Endothelial cell of umbilical vein (primary cell): ENCODE data around the gene C1orf167. TPM values are rescaled to one million over a fixed set of nuclear protein-coding genes. Genes with fewer than 3 reads are reported as not detected.

Experiments used
- BruUV-seq: library from RNA; stranded (reverse); fragments of 400-500 nt; replicated peaks from 2 replicates; lab custom pipeline; 2021; lab: Mats Ljungman, UMichigan
- CTCF ChIA-PET: fragments of 300-600, 350-600 bp; sonication (Branson Sonifier 250); formaldehyde crosslinking; loops from one replicate; lab custom pipeline; 2021; ENCODE audit warnings: antibody characterized with exemption, inconsistent platforms; lab: Charles Lee
- POLR2A ChIA-PET: fragments of 300-600, 350-600 bp; sonication (Branson Sonifier 250); formaldehyde crosslinking; loops from one replicate; lab custom pipeline; 2021; ENCODE audit warnings: antibody characterized with exemption, inconsistent platforms; lab: Charles Lee
- DNase-seq: peaks from one replicate; pipeline ENCODE4 v3.0.0-alpha.2; 2011; ENCODE audit warnings: low read depth, low spot score
- FAIRE-seq: peaks from 2 replicates; lab custom pipeline; 2011; peaks lifted over from hg19 to GRCh38; lab: Jason Lieb, UNC
- H2AFZ ChIP-seq: 2 replicates; pipeline ENCODE4 v1.6.0; 2012; ENCODE audit warnings: low read depth, low read length, control low read depth, inconsistent platforms
- H3K27ac ChIP-seq: 2 replicates; pipeline ENCODE4 v1.5.1; 2011; ENCODE audit warnings: low read depth, mild to moderate bottlenecking, control low read depth, low read length, moderate library complexity; ENCODE audit not compliant: insufficient read depth
- H3K27me3 ChIP-seq, 2 experiments: 2 replicates each; pipeline versions ENCODE4 v1.6.0 to v1.6.1; 2011; ENCODE audit warnings: low read length in 2 of 2, mixed read lengths in 1 of 2; ENCODE audit not compliant: control insufficient read depth in 2 of 2, insufficient read depth in 2 of 2
- H3K36me3 ChIP-seq, 2 experiments: 2 replicates in 1 of 2; 3 replicates in 1 of 2; pipeline ENCODE4 v1.5.1; 2011; ENCODE audit warnings: low read length in 2 of 2, mild to moderate bottlenecking in 1 of 2, moderate library complexity in 1 of 2; ENCODE audit not compliant: control insufficient read depth in 2 of 2, insufficient read depth in 2 of 2; ENCODE audit errors: extremely low read depth in 1 of 2
- H3K4me1 ChIP-seq: 3 replicates; pipeline ENCODE4 v1.5.1; 2011; ENCODE audit warnings: mild to moderate bottlenecking, low read length; ENCODE audit not compliant: control insufficient read depth, insufficient read depth; ENCODE audit errors: extremely low read depth
- H3K4me2 ChIP-seq: 2 replicates; pipeline ENCODE4 v1.6.1; 2011; ENCODE audit warnings: low read length, control low read depth, mixed read lengths; ENCODE audit not compliant: insufficient read depth
- H3K4me3 ChIP-seq, 3 experiments: fragments of 200-600 bp in 1 of 3; sonication (generic), shearing (Covaris generic) in 1 of 3; replicated peaks in 1 of 3; 2 replicates each; pipeline ENCODE4 v1.5.1; 2011 to 2016; ENCODE audit warnings: control low read depth in 3 of 3, low read length in 3 of 3, mild to moderate bottlenecking in 2 of 3, inconsistent platforms in 1 of 3, low read depth in 1 of 3, moderate library complexity in 1 of 3; ENCODE audit not compliant: insufficient read depth in 1 of 3
- H3K79me2 ChIP-seq: 2 replicates; pipeline ENCODE4 v1.6.0; 2012; ENCODE audit warnings: low read length, inconsistent platforms; ENCODE audit not compliant: control insufficient read depth, insufficient read depth
- H3K9ac ChIP-seq: replicated peaks from 2 replicates; pipeline ENCODE3; 2011; ENCODE audit warnings: low read length, control low read depth; ENCODE audit not compliant: insufficient read depth; ENCODE audit errors: extremely low read depth
- H3K9me1 ChIP-seq: replicated peaks from 3 replicates; pipeline ENCODE4 v1.6.0; 2011; ENCODE audit warnings: mild to moderate bottlenecking, low read length; ENCODE audit not compliant: control insufficient read depth, insufficient read depth; ENCODE audit errors: extremely low read depth
- H3K9me3 ChIP-seq: replicated peaks from 2 replicates; pipeline ENCODE4 v1.5.1; 2012; ENCODE audit warnings: low read length, inconsistent platforms; ENCODE audit not compliant: control insufficient read depth, insufficient read depth
- H4K20me1 ChIP-seq: replicated peaks from 2 replicates; pipeline ENCODE3; 2011; ENCODE audit warnings: mild to moderate bottlenecking, low read length; ENCODE audit not compliant: control insufficient read depth, insufficient read depth; ENCODE audit errors: extremely low read depth
- EZH2 ChIP-seq: IDR thresholded peaks from 2 replicates; pipeline ENCODE4 v1.6.1; 2012; ENCODE audit warnings: borderline replicate concordance, low read depth, mild to moderate bottlenecking, moderate library complexity, low read length, inconsistent platforms; ENCODE audit not compliant: severe bottlenecking
- FOS ChIP-seq: IDR thresholded peaks from 2 replicates; pipeline ENCODE4 v1.6.1; 2011; ENCODE audit warnings: mild to moderate bottlenecking, low read length, moderate library complexity, borderline replicate concordance; ENCODE audit not compliant: insufficient read depth
- JUN ChIP-seq: IDR thresholded peaks from 2 replicates; pipeline ENCODE4 v1.6.1; 2011; ENCODE audit warnings: borderline replicate concordance, low read depth; ENCODE audit not compliant: insufficient read length, insufficient read depth
- MYC ChIP-seq: IDR thresholded peaks from one replicate; pipeline ENCODE4 v1.6.1; 2011; ENCODE audit warnings: mild to moderate bottlenecking, low read depth, low read length
- POLR2A ChIP-seq: IDR thresholded peaks from 2 replicates; pipeline ENCODE4 v1.6.1; 2012; ENCODE audit warnings: low read depth, mild to moderate bottlenecking, control low read depth, low read length
- POLR2AphosphoS5 ChIP-seq: IDR thresholded peaks from 2 replicates; pipeline ENCODE4 v1.6.1; 2012; ENCODE audit warnings: low read depth, mild to moderate bottlenecking, control low read depth, low read length, moderate library complexity; ENCODE audit not compliant: insufficient read depth
- dilution Hi-C: fragments of 300-500 bp; cut with MboI; formaldehyde crosslinking; loops from one replicate; pipeline ENCODE4 v1.15.0; 2019; ENCODE audit warnings: low sequenced_read_pairs; ENCODE audit not compliant: extremely low pct_ligation_motif_present
- intact Hi-C: fragments of 100-400 bp; cut with micrococcal nuclease; formaldehyde crosslinking; loops from one replicate; pipeline ENCODE4 v1.10.0; 2022
- polyA plus RNA-seq, 4 experiments: library from polyadenylated mRNA; depleted of rRNA in 3 of 4; stranded (reverse) in 3 of 4; unstranded in 1 of 4; fragments of >200 nt; gene quantifications; 2 replicates each; pipeline versions ENCODE4 v1.2.1 to v1.2.3, GENCODE V29; 2011 to 2012; ENCODE audit warnings: missing spikeins in 1 of 4
- total RNA-seq: library from RNA; stranded (reverse); gene quantifications from 2 replicates; pipeline ENCODE4 v1.2.3, GENCODE V29; 2021
- TF ChIP-seq, protein P1 (sequence below): IDR thresholded peaks from 2 replicates; pipeline ENCODE4 v1.6.1; 2011; ENCODE audit not compliant: insufficient read depth, insufficient read length
- TF ChIP-seq, protein P2 (sequence below), 2 donors: IDR thresholded peaks; 1 replicate in 1 of 2; 2 replicates in 1 of 2; pipeline ENCODE4 v1.5.1; 2011; ENCODE audit warnings: low read length in 2 of 2, mild to moderate bottlenecking in 2 of 2, moderate library complexity in 2 of 2, control low read depth in 1 of 2, inconsistent platforms in 1 of 2, low read depth in 1 of 2; ENCODE audit not compliant: insufficient read depth in 1 of 2; ENCODE audit errors: extremely low read depth in 1 of 2

The C1orf167 gene
- total and polyA plus RNA-seq, 2 donors (not counting 3 experiments of a cell fraction or from before 2014, with no cell fraction given) = not detected

DNA sequence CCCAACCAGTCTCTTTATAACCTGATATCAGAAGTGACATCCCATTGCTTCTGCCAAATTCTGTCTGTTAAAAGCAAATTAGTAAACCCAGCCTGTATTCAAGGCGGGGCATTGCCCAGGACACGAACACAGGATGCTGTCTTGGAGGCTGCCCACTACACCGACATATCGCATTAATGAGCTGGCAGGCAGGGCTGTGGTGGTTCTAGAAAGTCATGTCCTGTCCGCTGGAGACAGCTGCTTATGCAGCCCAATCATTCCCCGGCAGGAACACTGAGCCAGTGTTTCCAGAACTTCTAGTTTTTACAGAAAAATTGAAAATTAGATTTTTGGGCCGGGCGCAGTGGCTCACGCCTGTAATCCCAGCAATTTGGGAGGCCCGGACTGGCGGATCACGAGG, 19.3 kb downstream of the C1orf167 start:
- CTCF ChIA-PET = interaction anchor here (1.2 to 2.0 kb wide), 2 partner anchors 22 to 25 kb away, joined by 5 to 7 read pairs; partner anchors contain the start of genes CLCN6 and MTHFR
- BruUV-seq = no TSS peak
- Histone ChIP-seq H3K9me3 (no peaks in the 10 kb centered on the region), H4K20me1 (no peaks in the 10 kb centered on the region), H3K27me3 (no peaks in the 10 kb centered on the region), H3K9ac (no peak overlapping the region), H3K79me2 (no peaks in the 10 kb centered on the region), H3K9me1 (no peaks in the 10 kb centered on the region), H3K4me2 (no peak overlapping the region), H3K4me1 (peaks cover 8% of the 10 kb centered on the region), H2AFZ (no peak overlapping the region), H3K4me3 (no peak overlapping the region), H3K36me3 (no peaks in the 10 kb centered on the region), H3K27ac (no peak overlapping the region)
- TF ChIP-seq POLR2AphosphoS5 (no peak), POLR2A (no peak), JUN (no peak), FOS (no peak), EZH2 (no peak), MYC (no peak)
- TF ChIP-seq, protein P1, sequence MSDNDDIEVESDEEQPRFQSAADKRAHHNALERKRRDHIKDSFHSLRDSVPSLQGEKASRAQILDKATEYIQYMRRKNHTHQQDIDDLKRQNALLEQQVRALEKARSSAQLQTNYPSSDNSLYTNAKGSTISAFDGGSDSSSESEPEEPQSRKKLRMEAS = no peak
- TF ChIP-seq, protein P2, sequence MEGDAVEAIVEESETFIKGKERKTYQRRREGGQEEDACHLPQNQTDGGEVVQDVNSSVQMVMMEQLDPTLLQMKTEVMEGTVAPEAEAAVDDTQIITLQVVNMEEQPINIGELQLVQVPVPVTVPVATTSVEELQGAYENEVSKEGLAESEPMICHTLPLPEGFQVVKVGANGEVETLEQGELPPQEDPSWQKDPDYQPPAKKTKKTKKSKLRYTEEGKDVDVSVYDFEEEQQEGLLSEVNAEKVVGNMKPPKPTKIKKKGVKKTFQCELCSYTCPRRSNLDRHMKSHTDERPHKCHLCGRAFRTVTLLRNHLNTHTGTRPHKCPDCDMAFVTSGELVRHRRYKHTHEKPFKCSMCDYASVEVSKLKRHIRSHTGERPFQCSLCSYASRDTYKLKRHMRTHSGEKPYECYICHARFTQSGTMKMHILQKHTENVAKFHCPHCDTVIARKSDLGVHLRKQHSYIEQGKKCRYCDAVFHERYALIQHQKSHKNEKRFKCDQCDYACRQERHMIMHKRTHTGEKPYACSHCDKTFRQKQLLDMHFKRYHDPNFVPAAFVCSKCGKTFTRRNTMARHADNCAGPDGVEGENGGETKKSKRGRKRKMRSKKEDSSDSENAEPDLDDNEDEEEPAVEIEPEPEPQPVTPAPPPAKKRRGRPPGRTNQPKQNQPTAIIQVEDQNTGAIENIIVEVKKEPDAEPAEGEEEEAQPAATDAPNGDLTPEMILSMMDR (IDR thresholded peaks at IDR 0.05; ENCODE audit: extremely low read depth in 1 of 2, insufficient read depth in 1 of 2, low read depth in 1 of 2, low read length in 2 of 2) = no peak
- dilution Hi-C loops = no loop called here
- intact Hi-C loops = no loop called here
- no peak for FAIRE-seq
- DNase-seq = no peak
- POLR2A ChIA-PET = interaction anchor here (0.6 kb wide), 1 partner anchor 34 kb away, joined by 6 read pairs; no protein-coding TSS in a partner anchor
